Daoy (cell line): ENCODE measurements around the gene CPNE7. TPM values are rescaled to one million over a fixed set of nuclear protein-coding genes. Genes with fewer than 3 reads are reported as not detected.
A peak's percentile ranks its signal among the peaks of the same experiment; 100 is the strongest.
"Not testable (repeated sequence)": the region's sequence is repeated elsewhere in the genome, so short reads cannot be mapped to it uniquely, and the experiment has no call there.

Experiments
- DNase-seq: peaks from one replicate; pipeline ENCODE4 v3.0.0-alpha.2; 2015; ENCODE audit warnings: low read depth
- total RNA-seq: library from RNA; depleted of rRNA; stranded (reverse); fragments of >200 nt; shearing (Covaris generic); gene quantifications from 2 replicates; pipeline ENCODE4 v1.2.3, GENCODE V29; 2014

CPNE7 gene
- total RNA-seq, 1 experiment from 2014 or later = 3.4 TPM

DNA sequence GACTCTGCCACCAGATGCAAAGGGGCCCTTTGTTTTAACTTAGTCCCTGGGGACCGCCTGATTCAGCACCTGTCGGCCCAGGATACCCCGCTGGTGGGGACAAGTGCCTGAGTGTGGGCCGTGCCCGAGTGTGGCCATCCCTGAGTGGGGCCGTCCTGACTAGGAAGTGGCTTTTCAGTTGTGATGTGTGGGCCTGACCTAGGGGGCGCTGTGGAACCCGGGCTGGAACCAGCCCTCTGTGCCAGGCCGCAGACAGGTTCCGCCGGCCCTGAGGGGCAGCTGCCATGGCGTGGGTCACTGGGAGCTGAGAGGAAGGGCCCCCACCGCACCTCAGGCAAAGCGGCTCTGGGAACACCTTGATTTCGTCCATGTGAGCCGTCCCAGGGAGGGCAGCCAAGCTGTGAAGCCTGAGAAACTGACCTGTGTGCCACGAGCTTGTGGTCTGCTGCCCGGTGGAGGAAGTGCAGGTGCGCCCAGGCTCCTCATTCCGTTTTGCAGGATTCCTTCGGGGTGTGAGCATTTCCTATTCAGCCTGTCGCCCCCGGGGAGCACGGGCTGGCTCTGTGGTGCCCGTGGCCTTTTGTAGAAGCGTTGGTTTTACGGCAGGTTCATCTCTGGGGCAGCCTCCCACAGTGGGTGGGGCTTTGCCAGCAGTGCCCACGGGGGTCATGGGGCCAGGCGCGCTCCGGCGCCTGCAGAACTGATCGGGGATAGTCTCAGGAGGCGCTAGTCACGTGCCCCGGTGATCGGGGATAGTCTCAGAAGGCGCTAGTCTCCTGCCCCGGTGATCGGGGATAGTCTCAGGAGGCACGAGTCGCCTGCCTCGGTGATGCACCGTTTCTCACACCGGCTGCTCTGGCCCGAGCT is 9.8 kb upstream of the CPNE7 start:
- DNase-seq = peak; percentile 69

GRCh38 chr16:89567656-89568594 is 7.6 kb upstream of the CPNE7 start:
- no peak for DNase-seq

DNA sequence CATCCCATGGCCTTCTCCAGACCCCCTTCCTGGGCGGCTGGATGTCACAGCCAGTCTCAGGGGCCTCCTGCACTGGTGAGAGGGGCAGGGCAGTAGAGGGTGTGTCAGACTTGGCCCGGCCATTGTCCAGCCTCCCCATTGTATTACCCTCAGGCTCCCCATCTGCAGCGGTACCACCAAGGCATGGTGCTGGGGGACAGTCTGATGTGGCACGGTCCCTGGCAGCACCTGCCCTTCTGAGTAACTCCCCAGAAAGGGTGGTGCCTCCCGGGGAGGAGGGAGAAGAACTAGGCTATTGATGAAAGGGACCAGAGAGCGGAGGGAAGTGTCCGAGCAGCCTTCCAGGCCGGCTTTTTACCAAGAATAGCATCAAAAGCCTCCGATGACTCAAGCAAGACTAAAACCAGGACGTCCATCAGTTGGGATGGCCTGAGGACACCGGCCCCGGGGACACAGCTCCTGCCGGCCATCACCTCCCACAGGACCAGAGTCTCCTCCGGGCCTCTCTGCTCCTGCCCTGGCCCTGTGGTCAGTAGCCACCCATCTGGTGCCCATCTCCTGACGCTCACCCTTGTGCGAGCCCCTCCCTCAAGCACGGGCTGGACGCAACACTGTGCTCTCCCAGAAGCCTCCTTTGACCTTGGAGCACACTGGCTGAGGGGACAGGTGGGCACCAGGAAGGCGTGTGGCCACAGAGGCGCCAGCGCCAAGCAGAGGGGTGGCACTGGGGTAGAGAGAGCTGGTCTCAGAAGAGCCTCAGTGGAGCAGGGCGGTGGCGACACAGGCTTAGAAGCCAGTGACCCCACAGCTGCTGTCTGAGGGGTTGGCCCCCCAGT is 5.8 kb upstream of the CPNE7 start:
- DNase-seq = no peak

GRCh38 chr16:89570342-89570923 is 5.1 kb upstream of the CPNE7 start:
- no peak for DNase-seq

GRCh38 chr16:89570983-89571598 is 4.5 kb upstream of the CPNE7 start:
- DNase-seq = not testable (repeated sequence)

DNA sequence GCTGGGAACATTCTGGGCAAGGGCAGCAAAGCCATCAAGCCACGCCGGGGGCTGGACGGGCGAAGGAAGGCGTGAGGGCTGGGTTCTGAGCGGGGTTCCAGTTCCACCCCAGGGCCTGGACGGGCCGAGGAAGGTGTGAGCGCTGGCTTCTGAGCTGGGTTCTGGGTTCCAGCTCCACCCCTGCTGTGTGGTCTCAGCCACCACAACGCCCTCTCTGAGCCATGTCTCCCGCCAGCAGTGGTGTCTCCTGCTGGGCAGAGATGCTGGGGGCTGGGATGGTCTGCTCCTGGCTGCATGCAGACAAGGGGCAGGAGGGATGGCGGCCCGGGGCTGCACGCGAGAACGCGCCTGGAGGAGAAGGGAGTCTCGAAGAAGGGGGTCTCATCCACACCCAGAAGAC is 3.9 kb upstream of the CPNE7 start:
- DNase-seq = no peak

DNA sequence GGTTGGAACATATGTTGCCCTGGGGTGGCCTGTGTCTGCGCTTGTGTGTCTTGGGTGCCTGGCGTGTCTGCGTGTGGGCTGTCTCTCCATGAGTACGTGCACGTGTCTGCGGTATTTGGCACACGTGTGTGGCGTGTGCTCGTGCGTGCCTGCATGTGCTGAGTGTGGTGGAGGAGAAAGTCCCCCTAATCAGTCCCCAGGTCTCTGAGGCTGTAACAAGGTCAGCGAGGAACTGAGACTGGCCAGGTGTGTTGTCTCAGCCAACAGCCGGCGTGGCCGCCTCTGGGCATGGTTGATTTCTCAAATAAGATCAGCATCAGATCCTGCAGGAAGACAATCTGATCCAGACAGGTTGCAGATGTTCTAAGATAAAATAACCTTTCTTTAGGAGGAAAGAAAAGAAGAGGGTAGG is 3.5 kb upstream of the CPNE7 start:
- no peak for DNase-seq

DNA sequence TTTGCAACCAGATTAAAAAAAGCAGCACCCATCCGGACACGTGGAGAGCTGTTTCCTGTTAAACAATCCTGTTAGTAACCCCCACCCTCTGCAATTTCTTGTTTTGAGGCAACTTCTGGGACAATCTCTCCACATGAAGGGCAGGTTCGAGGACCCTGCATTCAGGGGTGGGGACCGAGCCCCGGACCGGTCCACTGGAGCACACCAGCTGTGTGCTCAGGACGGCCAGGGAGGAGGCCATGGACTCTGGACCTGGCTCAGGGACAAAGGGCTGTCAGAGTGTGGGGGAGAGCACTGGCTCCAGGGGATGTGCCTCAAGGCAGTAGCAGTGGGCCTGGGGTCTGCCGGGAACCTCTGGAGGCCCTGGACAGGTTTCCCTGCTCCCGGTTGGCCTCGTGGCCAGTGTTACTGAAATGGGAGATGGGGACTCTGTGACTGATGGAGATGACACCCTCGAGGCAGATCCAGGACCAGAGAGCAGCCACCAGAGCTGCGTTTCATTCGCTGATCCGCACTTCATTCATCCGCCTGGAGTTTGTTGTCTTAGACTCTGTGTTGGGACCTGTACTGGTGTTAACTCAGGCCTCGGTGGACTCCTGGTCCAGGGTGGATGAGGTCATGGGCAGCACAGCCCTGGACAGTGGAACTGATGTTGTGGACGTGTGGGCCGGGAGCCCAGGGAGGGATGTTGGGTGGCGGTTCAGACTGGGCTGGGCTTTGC is 2.9 kb upstream of the CPNE7 start:
- DNase-seq = no peak

- no peak for DNase-seq
Measured at GRCh38 chr16:89573826-89574680, 1.5 kb upstream of the CPNE7 start.

- DNase-seq = peak; percentile 87
Measured at GRCh38 chr16:89574681-89575246, 794 bp upstream of the CPNE7 start.

DNA sequence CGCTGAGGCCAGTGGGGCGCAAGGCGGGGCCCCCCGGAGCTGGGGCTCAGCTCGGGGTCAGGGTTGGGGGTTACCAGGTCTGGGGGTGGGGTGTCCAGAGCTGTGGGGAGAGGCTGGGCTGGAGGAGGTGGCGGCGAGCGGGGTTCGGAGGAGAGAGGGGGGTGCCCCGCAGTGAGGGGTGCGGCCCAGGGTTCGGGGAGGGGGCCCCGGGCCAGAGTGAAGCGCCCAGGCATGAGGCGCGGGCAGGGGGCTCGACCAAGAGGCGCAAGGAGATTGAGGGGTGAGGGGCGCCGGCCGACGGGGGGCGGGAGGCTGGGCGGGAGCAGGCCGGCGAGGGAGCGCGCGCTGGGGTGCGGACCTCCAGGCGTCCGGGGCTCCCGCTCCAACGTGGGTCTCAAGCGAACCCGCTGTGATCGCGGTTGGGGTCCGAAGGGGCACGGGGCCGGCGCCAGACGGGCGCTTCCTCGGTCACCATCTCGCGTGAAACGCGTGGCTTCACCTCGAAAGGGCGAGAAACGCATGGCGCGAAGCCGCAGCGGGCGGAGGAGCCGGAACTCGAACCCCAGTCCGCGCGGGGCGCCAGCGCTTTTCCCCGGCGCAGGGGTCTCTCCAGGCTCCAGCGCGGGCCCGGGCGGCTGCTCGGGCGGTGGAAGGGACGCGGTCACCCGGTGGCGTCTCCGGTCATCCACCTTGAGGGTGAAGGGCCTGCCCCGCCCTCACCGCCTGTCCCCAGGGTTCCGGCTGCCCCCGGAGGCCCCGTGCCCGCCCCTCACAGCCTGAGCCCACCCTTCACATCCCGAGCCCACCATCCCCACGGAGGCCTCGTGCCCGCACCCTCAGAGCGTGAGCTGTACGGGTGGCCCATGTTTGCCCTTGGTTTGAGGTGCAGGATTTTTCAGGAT is 846 bp downstream of the CPNE7 start:
- no peak for DNase-seq

DNA sequence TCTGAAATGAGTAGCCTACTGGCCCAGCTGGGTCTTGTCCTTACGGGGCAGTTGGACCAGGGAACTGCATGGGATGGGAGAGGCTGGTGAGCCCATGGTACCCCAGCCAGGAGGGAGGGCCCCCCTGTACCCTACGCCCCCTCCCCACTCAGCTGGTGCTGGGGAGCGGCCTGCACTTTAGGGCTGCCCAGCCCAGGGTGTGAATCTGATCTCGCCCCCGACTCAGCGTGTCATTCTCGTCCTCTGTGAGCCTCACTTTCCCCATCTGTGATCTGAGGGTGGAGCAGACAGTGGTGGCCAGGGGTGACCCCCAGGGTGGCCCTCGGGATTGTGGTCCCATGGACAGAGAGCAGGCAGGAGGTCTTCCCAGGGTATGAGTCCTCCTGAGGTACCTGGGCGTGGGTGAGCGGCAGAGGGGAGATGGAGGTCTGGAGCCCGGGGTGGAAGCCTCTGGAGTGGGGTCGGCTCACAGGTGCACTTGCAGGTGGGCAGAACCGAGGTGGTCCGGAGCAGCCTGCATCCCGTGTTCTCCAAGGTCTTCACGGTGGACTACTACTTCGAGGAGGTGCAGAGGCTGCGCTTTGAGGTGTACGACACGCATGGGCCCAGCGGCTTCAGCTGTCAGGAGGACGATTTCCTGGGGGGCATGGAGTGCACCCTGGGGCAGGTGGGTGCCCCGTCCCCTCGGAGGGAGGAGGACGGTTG is 1.6 kb downstream of the CPNE7 start:
- DNase-seq = no peak

DNA sequence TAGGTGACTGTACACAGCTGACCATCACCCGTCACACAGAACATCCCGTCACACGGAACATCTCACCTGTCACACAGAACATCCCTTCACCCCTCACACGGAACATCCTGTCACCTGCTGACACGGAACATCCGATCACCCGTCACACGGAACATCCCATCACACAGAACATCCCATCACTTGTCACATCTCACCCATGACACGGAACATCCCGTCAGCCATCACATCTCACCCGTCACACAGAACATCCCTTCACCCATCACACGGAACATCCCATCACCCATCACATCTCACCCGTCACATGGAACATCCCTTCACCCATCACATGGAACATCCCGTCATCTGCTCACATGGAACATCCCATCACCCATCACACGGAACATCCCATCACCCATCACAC is 3.8 kb downstream of the CPNE7 start:
- DNase-seq = no peak

GRCh38 chr16:89581045-89581695 is 5.6 kb downstream of the CPNE7 start:
- peak; percentile 89 for DNase-seq

- DNase-seq = peak; percentile 44
Measured at GRCh38 chr16:89581861-89582563, 6.5 kb downstream of the CPNE7 start.

GRCh38 chr16:89582614-89583196 is 7.1 kb downstream of the CPNE7 start:
- no peak for DNase-seq
